ENCODE data around the gene SHMT2.

DNA sequence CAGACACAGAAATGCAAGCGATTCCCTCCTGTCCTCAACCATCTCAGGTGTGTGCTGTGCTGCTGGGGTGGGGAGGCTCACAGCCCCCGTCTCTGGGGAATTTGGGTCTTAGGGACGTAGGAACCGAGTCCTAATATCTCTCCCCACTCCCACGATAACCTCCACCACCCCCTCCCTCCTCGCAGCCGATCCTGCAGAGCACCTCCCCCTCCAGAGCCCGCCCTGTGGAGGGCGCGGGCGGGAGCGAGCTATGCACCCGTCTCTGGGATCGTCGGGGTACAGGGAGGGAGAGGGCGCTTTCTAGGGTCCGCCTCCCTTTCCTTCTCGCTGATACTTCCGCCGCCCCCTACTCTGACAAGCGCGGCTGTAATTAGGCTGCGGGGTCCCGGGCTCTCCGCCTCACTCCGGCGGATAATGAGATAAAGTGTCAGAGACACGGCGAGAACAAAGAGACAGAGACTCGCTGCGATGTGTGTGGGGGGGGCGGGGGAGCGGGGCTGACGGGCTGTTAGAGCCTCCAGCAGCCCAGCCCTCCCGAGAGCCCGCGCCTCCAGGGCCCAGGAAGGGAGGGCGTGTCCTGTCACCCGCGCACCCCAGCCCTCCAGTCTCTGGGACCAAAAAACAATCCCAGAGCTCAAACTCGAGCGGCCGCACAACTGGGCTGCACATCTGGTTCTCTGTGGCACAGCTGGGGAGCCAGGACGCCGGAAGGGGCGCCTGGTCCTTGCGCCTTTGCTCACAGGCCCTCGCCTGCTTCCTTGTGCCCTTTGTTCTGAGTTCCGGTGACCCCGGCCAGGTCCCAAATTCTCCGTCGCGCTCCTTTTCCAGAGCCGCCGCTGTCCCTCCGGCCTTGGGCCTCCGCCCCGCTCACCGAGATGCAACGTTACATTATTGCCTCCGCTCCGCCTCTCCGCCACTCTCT is 8.7 kb downstream of the SHMT2 start:
- TF ChIP-seq EZH2 (IDR thresholded peaks at IDR 0.05): peak; percentile 1
- TF ChIP-seq, protein P1, sequence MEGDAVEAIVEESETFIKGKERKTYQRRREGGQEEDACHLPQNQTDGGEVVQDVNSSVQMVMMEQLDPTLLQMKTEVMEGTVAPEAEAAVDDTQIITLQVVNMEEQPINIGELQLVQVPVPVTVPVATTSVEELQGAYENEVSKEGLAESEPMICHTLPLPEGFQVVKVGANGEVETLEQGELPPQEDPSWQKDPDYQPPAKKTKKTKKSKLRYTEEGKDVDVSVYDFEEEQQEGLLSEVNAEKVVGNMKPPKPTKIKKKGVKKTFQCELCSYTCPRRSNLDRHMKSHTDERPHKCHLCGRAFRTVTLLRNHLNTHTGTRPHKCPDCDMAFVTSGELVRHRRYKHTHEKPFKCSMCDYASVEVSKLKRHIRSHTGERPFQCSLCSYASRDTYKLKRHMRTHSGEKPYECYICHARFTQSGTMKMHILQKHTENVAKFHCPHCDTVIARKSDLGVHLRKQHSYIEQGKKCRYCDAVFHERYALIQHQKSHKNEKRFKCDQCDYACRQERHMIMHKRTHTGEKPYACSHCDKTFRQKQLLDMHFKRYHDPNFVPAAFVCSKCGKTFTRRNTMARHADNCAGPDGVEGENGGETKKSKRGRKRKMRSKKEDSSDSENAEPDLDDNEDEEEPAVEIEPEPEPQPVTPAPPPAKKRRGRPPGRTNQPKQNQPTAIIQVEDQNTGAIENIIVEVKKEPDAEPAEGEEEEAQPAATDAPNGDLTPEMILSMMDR (IDR thresholded peaks at IDR 0.05): no peak
